Body of pancreas (tissue), 4 donors: ENCODE data around the gene PPFIBP2. TPM values are rescaled to one million over a fixed set of nuclear protein-coding genes. Genes with fewer than 3 reads are reported as not detected.

ENCODE experiments used
- ATAC-seq: fragments of 150-250 bp; one replicate; pipeline ENCODE4 v1.9.1; 2016
- DNase-seq, 4 donors: peaks; one replicate each; pipeline ENCODE4 v3.0.0-alpha.2; 2019
- H3K27ac ChIP-seq, 4 donors: fragments of 200-600 bp; sonication (generic); 1 replicate in 3 of 4; 2 replicates in 1 of 4; pipeline versions ENCODE4 v1.5.1 to v1.6.1; 2016 to 2019; ENCODE audit warnings: mild to moderate bottlenecking in 1 of 4, mixed read lengths in 1 of 4, moderate library complexity in 1 of 4
- H3K27me3 ChIP-seq, 2 donors: fragments of 200-600 bp; sonication (generic); one replicate each; pipeline ENCODE4 v1.6.0; 2016; ENCODE audit warnings: mild to moderate bottlenecking in 1 of 2
- H3K36me3 ChIP-seq, 2 donors: fragments of 200-600 bp; sonication (generic); replicated peaks in 1 of 2; 2 replicates each; pipeline ENCODE4 v1.5.1; 2016; ENCODE audit warnings: low read depth in 2 of 2; ENCODE audit not compliant: insufficient read depth in 1 of 2
- H3K4me1 ChIP-seq: fragments of 200-600 bp; sonication (generic); one replicate; pipeline ENCODE4 v1.6.0; 2016
- H3K4me3 ChIP-seq, 2 donors: fragments of 200-600 bp; sonication (generic); 1 replicate in 1 of 2; 2 replicates in 1 of 2; pipeline ENCODE4 v1.5.1; 2016 to 2019
- H3K9me3 ChIP-seq, 3 donors: fragments of 200-600 bp; sonication (generic); 1 replicate in 2 of 3; 2 replicates in 1 of 3; pipeline ENCODE4 v1.5.1; 2016
- CTCF ChIP-seq, 7 experiments: fragments of 450-650 bp in 4 of 7; fragments of 200-600 bp in 3 of 7; sonication (generic) in 3 of 7; IDR thresholded peaks; one replicate each; pipeline ENCODE4 v1.5.1; 2016 to 2019; ENCODE audit warnings: antibody characterized with exemption in 7 of 7
- POLR2A ChIP-seq, 3 donors: fragments of 450-650 bp; IDR thresholded peaks; one replicate each; pipeline ENCODE4 v1.6.1; 2016; ENCODE audit warnings: antibody characterized with exemption in 3 of 3, mild to moderate bottlenecking in 2 of 3
- WGBS, 2 donors: methylation state at CpG; one replicate each; pipeline ENCODE4 v1.1.5; 2017; 5-methylcytosine and 5-hydroxymethylcytosine counted together
- intact Hi-C: fragments of 100-400 bp; cut with DNase I; formaldehyde crosslinking; loops from one replicate; pipeline ENCODE4 v1.15.1; 2023
- total RNA-seq, 2 donors: library from RNA; depleted of rRNA; stranded (reverse); fragments of >200 nt; gene quantifications; one replicate each; pipeline ENCODE4 v1.1.0, GENCODE V29; 2016

The PPFIBP2 gene
- total RNA-seq, 2 donors from 2014 or later = 34.9 to 35.3 TPM

GRCh38 chr11:7603031-7603781 is 89.4 kb downstream of the PPFIBP2 start:
- TF ChIP-seq POLR2A (IDR thresholded peaks at IDR 0.05) (no peak), CTCF (IDR thresholded peaks at IDR 0.05) (no peak)
- H3K36me3 ChIP-seq = no peaks in the 10 kb centered on the region
- no peaks in the 10 kb centered on the region for H3K27me3 ChIP-seq
- intact Hi-C loops = no loop called here
- no peak overlapping the region for H3K27ac ChIP-seq
- no peak for ATAC-seq
- no peak for DNase-seq
- no peak overlapping the region for H3K4me3 ChIP-seq
- peaks cover 65% of the 10 kb centered on the region for H3K4me1 ChIP-seq
- no peaks in the 10 kb centered on the region for H3K9me3 ChIP-seq
- WGBS, 2 donors = 85 to 91% methylated on average over 4 of the region's 4 CpGs

GRCh38 chr11:7604331-7604955 is 90.6 kb downstream of the PPFIBP2 start:
- peak overlapping the region; percentile 87 to 89 (median 88) for H3K27ac ChIP-seq

GRCh38 chr11:7605186-7605943 is 91.6 kb downstream of the PPFIBP2 start:
- Histone ChIP-seq H3K27me3 (no peaks in the 10 kb centered on the region), H3K27ac (peak overlapping the region; percentile 87 to 89 (median 88)), H3K9me3 (no peaks in the 10 kb centered on the region), H3K4me1 (peaks cover 55% of the 10 kb centered on the region), H3K4me3 (no peak overlapping the region), H3K36me3 (no peaks in the 10 kb centered on the region)
- intact Hi-C loops = no loop called here
- DNase-seq = peak in 3 of 4 donors; percentile 18 to 55 (median 31)
- ATAC-seq = peak; percentile 96
- 11 to 16% methylated on average over 5 of the region's 5 CpGs for WGBS, 2 donors
- peak in 1 of 3 donors; percentile 19 for TF ChIP-seq POLR2A (IDR thresholded peaks at IDR 0.05)
- TF ChIP-seq CTCF (IDR thresholded peaks at IDR 0.05) = peak in 1 of 7 experiments; percentile 22

More at GRCh38 chr11:7604331-7604955, 90.6 kb downstream of the PPFIBP2 start:
- intact Hi-C loops = no loop called here
- 57 to 60% methylated on average over 3 of the region's 3 CpGs for WGBS, 2 donors
- H3K4me3 ChIP-seq = no peak overlapping the region
- ATAC-seq (no peak), DNase-seq (no peak)
- TF ChIP-seq CTCF (IDR thresholded peaks at IDR 0.05) (no peak), POLR2A (IDR thresholded peaks at IDR 0.05) (no peak)
- peaks cover 59% of the 10 kb centered on the region for H3K4me1 ChIP-seq
- no peaks in the 10 kb centered on the region for H3K27me3 ChIP-seq
- no peaks in the 10 kb centered on the region for H3K9me3 ChIP-seq
- no peaks in the 10 kb centered on the region for H3K36me3 ChIP-seq

GRCh38 chr11:7606496-7606895 is 92.7 kb downstream of the PPFIBP2 start:
- no peaks in the 10 kb centered on the region for H3K36me3 ChIP-seq
- H3K9me3 ChIP-seq = no peaks in the 10 kb centered on the region
- ATAC-seq (no peak), DNase-seq (no peak)
- H3K27me3 ChIP-seq = no peaks in the 10 kb centered on the region
- no peak overlapping the region for H3K4me3 ChIP-seq
- H3K27ac ChIP-seq = peak overlapping the region; percentile 87 to 89 (median 88)
- intact Hi-C loops = no loop called here
- TF ChIP-seq POLR2A (IDR thresholded peaks at IDR 0.05) (no peak), CTCF (IDR thresholded peaks at IDR 0.05) (no peak)
- peaks cover 59% of the 10 kb centered on the region for H3K4me1 ChIP-seq
